Esophagus muscularis mucosa (tissue), 3 donors: ENCODE data around the gene UBAC2.

Source experiments
- CTCF ChIP-seq, 3 experiments: fragments of 200-600 bp in 2 of 3; fragments of 450-650 bp in 1 of 3; sonication (generic) in 2 of 3; IDR thresholded peaks; one replicate each; pipeline ENCODE4 v1.5.1; 2017 to 2019; ENCODE audit warnings: antibody characterized with exemption in 3 of 3, mild to moderate bottlenecking in 2 of 3, moderate library complexity in 1 of 3
- POLR2AphosphoS5 ChIP-seq, 2 donors: sonication (generic); formaldehyde crosslinking; IDR thresholded peaks; one replicate each; pipeline ENCODE4 v1.6.1; 2017; ENCODE audit warnings: antibody characterized with exemption in 2 of 2

DNA sequence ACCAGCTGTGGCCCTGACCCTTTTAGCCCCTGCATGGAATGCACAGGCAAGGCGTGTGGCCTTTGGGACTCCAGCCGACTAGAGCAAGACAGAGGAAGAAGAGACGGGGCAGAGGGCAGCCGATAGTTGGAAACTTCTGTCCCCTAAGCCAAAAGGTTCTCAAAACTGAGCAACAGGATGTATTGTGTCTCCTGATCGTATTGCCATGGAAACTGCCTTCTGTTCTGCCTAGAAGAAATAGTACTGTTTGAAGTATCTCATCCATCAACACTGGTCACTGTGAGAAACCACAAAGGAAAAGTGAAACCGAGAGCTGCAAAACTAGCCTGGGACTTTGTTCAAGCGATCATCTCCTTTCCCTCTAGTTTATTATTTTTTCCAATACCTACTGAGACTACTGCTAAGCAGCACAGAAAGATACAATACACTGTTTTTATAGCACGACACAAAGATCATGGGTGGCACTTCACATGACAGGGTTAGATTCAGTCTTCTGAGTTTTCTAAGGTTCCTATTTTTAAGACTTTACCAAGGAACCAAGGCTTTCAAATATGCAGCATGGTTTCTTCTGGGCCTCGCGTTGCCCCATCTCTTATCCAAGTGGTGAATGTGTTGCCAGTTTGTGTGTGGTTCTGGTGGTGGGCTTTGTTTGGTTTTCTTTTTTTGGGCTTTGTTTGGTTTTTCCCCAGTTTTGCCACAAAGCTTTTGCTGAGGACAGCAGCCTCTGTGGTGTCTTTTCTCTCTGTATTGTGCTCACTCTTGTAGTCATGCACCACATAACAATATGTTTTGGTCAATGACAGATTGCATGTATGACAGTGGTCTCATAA is 155.8 kb downstream of the UBAC2 start:
- no peak for TF ChIP-seq CTCF (IDR thresholded peaks at IDR 0.05)
- TF ChIP-seq POLR2AphosphoS5 (IDR thresholded peaks at IDR 0.05), result peak; percentile 5 to 14
